ENCODE data around the gene ABCF2.

ABCF2 gene

DNA sequence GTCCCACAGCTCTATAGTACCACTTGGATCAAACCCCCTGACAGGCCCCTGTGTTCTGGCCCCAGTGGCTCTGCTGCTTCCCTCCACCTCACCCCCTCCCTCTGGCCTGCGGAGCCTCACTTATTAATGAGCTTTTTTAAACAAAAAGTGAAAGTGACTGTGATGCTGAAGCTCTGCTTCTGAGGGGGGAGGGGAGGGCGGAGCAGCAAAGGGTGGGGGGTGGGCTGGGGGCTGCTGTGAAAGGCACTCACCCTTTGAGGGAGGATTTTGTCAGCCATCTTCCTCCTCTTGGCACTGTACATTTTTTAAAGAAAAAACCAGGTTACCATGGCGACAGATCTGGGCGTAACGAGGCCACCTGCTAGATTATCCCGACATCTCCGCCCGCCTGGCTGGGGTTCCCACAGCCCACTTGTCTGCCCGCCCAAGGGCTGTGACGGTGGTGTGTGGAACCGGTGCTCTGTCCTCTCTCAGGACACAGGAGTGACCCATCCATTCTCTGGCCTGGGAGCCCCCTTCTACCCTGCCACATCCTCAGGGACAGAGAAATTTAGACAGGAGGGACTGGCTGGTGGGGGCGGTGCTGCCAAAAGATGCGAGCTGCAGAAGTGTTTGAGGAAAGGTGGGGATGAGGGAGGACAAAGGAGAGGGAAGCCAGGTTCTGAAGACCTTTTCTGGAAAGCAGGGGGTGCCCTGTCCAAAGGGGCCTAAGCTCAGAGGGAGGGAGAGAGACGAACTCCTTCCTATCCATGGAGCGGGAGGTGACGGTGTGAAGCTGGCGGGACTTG lies 16.6 kb upstream of the ABCF2 start:
- Mint-ChIP-seq H3K27ac (peak overlapping the region; percentile 58 to 91), H3K4me3 (peak overlapping the region; percentile 75 to 78), H3K36me3 (ENCODE audit: insufficient read depth) (peaks cover 17% of the 10 kb centered on the region), H3K4me1 (ENCODE audit: low read depth in 2 of 2) (peaks cover 21 to 34% of the 10 kb centered on the region in 2 donors), H3K27me3 (peaks cover 28 to 29% of the 10 kb centered on the region in 2 donors), H3K9me3 (no peaks in the 10 kb centered on the region)
- ATAC-seq (replicated peaks), result peak; percentile 57
- DNase-seq, result peak; percentile 48 to 55 (median 52)

DNA sequence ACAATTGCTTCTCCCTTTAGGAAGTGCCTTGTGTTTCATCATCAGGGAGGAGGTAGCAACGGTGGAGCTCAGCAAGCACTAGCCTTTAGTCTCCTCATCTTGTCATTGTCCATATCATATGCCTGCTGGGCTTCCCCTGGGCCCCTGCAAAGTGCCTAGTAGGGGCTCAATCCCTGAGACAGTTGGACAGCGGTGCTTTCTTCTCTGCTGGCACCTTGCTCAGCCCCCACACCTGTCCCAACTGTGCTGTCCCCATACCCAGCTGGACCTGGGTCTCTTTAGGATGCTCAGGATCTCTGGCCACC lies 16.0 kb upstream of the ABCF2 start:
- no peak for DNase-seq
- Mint-ChIP-seq H3K36me3 (ENCODE audit: insufficient read depth) (peaks cover 21% of the 10 kb centered on the region), H3K9me3 (no peaks in the 10 kb centered on the region), H3K27ac (peak overlapping the region; percentile 58 to 91), H3K27me3 (peaks cover 22 to 23% of the 10 kb centered on the region in 2 donors), H3K4me3 (peak overlapping the region; percentile 75 to 78), H3K4me1 (ENCODE audit: low read depth in 2 of 2) (peaks cover 17 to 31% of the 10 kb centered on the region in 2 donors)
- ATAC-seq (replicated peaks), result no peak

DNA sequence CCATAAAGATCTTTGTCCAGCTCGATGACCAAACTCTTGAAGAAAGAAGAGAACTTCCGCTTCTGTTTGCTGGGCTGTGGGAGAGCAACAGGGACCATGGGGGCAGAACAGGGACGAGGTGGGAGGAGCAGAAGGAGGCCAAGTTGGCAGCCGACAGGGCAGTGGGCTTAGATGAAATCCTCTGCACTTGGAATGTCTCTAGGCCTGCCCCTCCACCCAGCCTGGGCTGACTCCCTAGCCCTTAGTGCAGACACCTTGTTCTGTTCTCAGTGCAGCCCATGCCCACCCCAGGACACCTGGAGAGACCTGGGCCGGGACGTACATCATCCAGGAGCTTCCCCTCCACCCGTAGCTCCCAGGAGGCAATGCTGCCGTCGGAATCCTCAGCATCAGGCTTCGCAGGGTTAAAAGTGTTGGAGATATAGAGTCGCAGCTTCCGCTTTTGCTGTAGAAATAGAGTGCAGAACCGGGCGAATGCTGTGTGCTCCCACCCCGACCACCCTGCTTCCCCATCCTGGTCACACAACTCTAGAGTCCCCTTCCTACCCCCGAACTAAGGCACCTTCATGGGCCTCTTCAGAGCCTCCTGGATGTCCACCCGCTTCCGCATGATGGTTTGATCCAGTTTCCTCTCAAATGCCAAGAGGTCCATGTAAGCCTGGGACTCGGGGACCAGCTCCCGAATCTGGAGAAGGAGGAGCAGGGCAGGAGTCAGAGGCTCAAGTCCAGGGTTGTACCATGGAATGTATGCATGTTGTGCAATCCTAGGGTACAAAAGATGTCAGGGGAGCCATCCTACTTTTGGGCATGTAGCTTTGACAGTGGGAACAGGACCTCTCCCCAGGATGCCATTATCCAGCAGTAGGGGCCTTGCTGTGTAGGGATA lies 15.4 kb upstream of the ABCF2 start:
- Mint-ChIP-seq H3K27me3 (peaks cover 16 to 17% of the 10 kb centered on the region in 2 donors), H3K27ac (peak overlapping the region; percentile 58 to 91), H3K4me3 (no peak overlapping the region), H3K9me3 (no peaks in the 10 kb centered on the region), H3K4me1 (ENCODE audit: low read depth in 2 of 2) (peaks cover 12 to 27% of the 10 kb centered on the region in 2 donors), H3K36me3 (ENCODE audit: insufficient read depth) (peaks cover 23% of the 10 kb centered on the region)
- ATAC-seq (replicated peaks) (no peak), DNase-seq (no peak)

DNA sequence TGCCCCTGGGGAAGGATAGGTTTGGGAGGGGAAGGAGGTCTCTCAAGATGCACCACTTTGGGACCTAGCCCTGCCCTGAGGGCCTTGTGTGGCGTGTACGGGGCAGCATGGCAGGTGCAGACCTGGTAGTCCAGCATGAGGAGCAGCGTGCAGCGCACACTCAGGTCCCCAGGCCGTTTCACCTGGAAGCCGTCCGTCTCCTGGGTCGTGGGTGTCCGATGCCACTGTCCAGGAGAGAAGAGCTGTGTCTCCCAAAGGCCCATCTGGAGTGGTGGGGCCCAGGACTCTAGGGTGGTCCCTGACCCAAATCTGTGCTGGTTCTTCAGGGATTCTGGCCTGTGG lies 14.7 kb upstream of the ABCF2 start:
- Mint-ChIP-seq H3K36me3 (ENCODE audit: insufficient read depth) (peaks cover 23% of the 10 kb centered on the region), H3K27ac (no peak overlapping the region), H3K4me3 (peak overlapping the region in 1 of 2 donors; percentile 35), H3K27me3 (peaks cover 9 to 10% of the 10 kb centered on the region in 2 donors), H3K4me1 (ENCODE audit: low read depth in 2 of 2) (peaks cover 12 to 27% of the 10 kb centered on the region in 2 donors), H3K9me3 (no peaks in the 10 kb centered on the region)
- DNase-seq (no peak), ATAC-seq (replicated peaks) (no peak)

DNA sequence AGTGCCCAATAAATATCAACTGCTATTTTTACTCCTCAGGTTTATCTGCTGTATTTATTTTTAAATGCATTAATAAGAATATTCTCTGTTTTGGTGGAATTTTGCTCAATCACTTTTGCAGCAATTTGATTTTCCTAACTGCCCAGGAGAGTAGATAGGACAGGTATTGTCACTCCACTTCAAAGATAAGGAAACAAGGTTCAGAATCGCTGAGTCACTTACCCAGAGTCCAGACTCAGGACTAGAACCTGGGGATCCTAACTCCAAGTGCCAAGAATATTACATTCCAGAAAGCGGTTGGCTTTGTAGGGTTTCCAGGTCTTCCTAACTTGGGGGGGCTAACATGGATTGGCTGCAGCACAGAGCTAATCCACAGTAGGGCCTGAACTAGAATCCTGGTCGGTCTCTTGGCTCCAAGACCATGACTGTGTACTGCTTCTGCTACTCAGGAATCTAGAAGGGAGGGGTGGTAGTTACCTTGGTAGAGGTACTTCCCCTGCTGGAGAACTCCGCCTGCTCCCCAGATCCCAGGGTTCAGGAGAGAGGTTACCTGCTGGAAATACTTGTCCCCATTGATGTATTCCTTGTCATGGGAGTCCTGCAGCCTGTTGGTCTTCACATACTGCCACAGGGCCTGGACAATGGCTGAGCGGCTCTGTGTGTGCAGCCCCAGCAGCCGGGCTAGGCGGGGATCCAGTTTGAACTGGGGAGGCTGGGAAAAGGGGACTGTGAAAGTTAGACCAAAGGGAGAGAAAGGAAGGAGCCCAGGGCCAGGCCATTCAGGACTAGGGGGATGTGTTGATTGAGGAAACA lies 14.1 kb upstream of the ABCF2 start:
- peaks cover 12 to 26% of the 10 kb centered on the region in 2 donors for H3K4me1 Mint-ChIP-seq (ENCODE audit: low read depth in 2 of 2)
- peak overlapping the region in 1 of 2 donors; percentile 35 for H3K4me3 Mint-ChIP-seq
- H3K27ac Mint-ChIP-seq, result peak overlapping the region in 1 of 2 donors; percentile 62
- H3K9me3 Mint-ChIP-seq, result no peaks in the 10 kb centered on the region
- peaks cover 26% of the 10 kb centered on the region for H3K36me3 Mint-ChIP-seq (ENCODE audit: insufficient read depth)
- peaks cover 3 to 4% of the 10 kb centered on the region in 2 donors for H3K27me3 Mint-ChIP-seq
- ATAC-seq (replicated peaks) (no peak), DNase-seq (no peak)

DNA sequence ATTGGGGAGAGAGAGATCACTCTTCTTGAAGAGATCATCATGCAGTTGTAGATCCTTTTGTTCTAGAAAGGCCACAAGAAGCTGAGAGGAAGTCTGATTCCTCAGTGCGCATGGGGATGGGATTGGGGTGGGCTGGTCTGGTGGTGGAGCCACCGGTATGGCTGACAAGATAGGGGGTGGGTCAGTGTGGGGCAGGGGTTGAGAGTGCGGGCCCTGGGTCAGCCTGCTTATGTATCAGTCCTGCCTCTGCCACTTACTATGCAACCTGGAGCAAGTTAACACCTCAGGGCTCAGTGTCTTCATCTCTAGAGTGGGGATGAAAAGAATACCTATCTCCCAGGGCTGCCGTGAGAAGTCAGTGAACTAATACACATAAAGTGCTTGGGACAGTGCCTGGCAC lies 13.5 kb upstream of the ABCF2 start:
- Mint-ChIP-seq H3K4me1 (ENCODE audit: low read depth in 2 of 2) (peaks cover 12 to 23% of the 10 kb centered on the region in 2 donors), H3K9me3 (no peaks in the 10 kb centered on the region), H3K27me3 (no peaks in the 10 kb centered on the region), H3K36me3 (ENCODE audit: insufficient read depth) (peaks cover 25% of the 10 kb centered on the region), H3K4me3 (no peak overlapping the region), H3K27ac (peak overlapping the region in 1 of 2 donors; percentile 62)
- ATAC-seq (replicated peaks), result no peak
- no peak for DNase-seq

DNA sequence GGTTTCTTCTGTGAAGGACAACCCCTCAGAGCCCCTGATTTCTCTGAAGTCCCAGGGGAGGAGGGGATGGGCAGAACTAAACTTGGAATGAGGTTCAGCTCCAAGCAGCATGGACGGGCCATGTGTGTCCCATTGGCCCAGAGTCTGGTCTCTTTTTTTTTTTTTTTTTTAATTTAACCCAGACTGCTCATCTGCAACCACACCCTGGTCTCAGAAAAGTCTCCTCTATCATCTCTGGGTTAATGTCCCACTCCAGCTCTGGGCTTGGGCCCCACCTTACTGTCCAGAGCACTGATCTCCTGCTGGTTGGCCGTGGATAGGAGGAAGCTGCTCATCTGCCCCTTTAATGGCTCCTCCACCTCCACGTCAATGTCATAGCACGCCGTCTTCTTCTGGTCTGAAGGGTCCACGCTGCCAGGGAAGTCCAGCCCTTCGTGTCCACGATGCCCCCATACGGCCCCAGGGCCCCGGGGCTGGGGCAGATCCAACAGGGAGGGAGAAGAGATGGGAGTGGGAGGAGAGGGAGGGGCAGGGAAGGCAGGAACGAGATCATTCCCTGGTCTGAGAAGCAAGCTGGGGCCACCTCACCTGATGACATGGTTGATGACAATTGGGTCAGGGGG lies 12.9 kb upstream of the ABCF2 start:
- Mint-ChIP-seq H3K27ac (peak overlapping the region in 1 of 2 donors; percentile 62), H3K9me3 (no peaks in the 10 kb centered on the region), H3K27me3 (no peaks in the 10 kb centered on the region), H3K4me3 (no peak overlapping the region), H3K36me3 (ENCODE audit: insufficient read depth) (peaks cover 30% of the 10 kb centered on the region), H3K4me1 (ENCODE audit: low read depth in 2 of 2) (peaks cover 12 to 23% of the 10 kb centered on the region in 2 donors)
- DNase-seq (no peak), ATAC-seq (replicated peaks) (no peak)

DNA sequence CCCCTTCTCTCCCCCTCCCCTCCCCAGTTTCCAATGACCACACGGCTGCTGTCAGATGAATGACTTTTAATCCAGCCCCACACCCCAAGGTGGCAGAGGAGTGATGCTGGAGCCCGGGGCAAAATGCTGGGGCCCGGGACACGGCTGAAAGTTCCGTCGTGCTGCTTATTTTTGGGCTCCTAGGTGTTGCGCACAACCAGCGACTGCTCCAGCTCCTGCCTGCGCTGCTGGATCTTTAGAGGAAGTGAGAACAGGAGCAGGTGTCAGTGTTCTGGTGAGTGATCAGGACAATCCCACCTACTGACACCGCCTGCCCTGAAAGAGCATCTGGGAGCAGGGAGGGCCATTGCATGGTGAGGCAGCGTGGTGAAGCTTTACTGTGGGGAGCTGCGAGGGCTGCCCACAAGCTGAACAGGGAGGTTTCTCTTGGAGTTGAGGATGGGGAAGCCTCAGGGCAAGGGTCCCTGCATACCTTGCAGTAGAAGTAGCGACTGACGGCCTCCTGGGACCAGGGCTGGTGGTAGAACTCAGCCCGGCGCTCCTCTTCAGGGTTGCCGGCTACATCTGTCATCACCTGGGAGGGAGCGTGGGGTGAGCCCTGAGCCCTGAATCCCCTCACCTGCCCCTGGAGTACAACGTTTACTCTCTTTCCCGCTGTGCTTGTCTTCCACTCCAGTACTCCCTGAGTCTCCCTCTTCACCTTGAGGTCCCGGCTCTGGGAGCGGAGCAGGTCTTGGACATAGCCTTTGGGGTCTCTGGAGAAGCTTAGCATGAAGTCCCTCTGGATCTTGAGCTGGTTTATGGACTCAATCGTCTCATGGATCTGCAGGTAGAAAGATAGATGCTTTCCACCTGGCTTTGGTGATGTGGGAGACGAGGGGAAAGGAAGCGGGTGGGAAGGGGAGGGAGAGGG lies 12.2 kb upstream of the ABCF2 start:
- no peaks in the 10 kb centered on the region for H3K9me3 Mint-ChIP-seq
- H3K4me1 Mint-ChIP-seq (ENCODE audit: low read depth in 2 of 2), result peaks cover 12 to 21% of the 10 kb centered on the region in 2 donors
- DNase-seq (no peak), ATAC-seq (replicated peaks) (no peak)
- no peak overlapping the region for H3K4me3 Mint-ChIP-seq
- H3K27me3 Mint-ChIP-seq, result no peaks in the 10 kb centered on the region
- H3K27ac Mint-ChIP-seq, result no peak overlapping the region
- peaks cover 33% of the 10 kb centered on the region for H3K36me3 Mint-ChIP-seq (ENCODE audit: insufficient read depth)

DNA sequence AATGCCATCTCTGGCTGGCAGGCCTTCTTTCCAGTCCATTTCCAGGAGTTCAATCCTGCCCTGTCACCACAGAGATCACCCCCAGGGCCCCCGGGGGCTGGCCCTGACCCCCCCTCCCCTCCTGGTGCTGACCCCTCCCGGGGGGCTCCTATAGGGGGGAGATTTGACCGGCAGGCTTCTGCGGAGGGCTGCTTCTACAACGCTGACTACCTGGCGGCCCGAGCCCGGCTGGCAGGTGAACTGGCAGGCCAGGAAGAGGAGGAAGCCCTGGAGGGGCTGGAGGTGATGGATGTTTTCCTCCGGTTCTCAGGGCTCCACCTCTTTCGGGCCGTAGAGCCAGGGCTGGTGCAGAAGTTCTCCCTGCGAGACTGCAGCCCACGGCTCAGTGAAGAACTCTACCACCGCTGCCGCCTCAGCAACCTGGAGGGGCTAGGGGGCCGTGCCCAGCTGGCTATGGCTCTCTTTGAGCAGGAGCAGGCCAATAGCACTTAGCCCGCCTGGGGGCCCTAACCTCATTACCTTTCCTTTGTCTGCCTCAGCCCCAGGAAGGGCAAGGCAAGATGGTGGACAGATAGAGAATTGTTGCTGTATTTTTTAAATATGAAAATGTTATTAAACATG lies 11.3 kb upstream of the ABCF2 start:
- DNase-seq (no peak), ATAC-seq (replicated peaks) (no peak)
- peaks cover 33% of the 10 kb centered on the region for H3K36me3 Mint-ChIP-seq (ENCODE audit: insufficient read depth)
- no peaks in the 10 kb centered on the region for H3K27me3 Mint-ChIP-seq
- no peak overlapping the region for H3K4me3 Mint-ChIP-seq
- H3K4me1 Mint-ChIP-seq (ENCODE audit: low read depth in 2 of 2), result peaks cover 11 to 20% of the 10 kb centered on the region in 2 donors
- H3K9me3 Mint-ChIP-seq, result no peaks in the 10 kb centered on the region
- no peak overlapping the region for H3K27ac Mint-ChIP-seq

DNA sequence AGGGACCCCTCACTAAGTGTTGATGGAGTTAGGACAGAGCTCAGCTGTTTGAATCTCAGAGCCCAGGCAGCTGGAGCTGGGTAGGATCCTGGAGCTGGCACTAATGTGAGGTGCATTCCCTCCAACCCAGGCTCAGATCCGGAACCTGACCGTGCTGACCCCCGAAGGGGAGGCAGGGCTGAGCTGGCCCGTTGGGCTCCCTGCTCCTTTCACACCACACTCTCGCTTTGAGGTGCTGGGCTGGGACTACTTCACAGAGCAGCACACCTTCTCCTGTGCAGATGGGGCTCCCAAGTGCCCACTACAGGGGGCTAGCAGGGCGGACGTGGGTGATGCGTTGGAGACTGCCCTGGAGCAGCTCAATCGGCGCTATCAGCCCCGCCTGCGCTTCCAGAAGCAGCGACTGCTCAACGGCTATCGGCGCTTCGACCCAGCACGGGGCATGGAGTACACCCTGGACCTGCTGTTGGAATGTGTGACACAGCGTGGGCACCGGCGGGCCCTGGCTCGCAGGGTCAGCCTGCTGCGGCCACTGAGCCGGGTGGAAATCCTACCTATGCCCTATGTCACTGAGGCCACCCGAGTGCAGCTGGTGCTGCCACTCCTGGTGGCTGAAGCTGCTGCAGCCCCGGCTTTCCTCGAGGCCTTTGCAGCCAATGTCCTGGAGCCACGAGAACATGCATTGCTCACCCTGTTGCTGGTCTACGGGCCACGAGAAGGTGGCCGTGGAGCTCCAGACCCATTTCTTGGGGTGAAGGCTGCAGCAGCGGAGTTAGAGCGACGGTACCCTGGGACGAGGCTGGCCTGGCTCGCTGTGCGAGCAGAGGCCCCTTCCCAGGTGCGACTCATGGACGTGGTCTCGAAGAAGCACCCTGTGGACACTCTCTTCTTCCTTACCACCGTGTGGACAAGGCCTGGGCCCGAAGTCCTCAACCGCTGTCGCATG lies 10.5 kb upstream of the ABCF2 start:
- no peak overlapping the region for H3K4me3 Mint-ChIP-seq
- H3K9me3 Mint-ChIP-seq, result no peaks in the 10 kb centered on the region
- DNase-seq (no peak), ATAC-seq (replicated peaks) (no peak)
- H3K4me1 Mint-ChIP-seq (ENCODE audit: low read depth in 2 of 2), result peaks cover 12 to 20% of the 10 kb centered on the region in 2 donors
- peaks cover 37% of the 10 kb centered on the region for H3K36me3 Mint-ChIP-seq (ENCODE audit: insufficient read depth)
- no peaks in the 10 kb centered on the region for H3K27me3 Mint-ChIP-seq
- H3K27ac Mint-ChIP-seq, result no peak overlapping the region

GRCh38 chr7:151236406-151236805 lies 9.4 kb upstream of the ABCF2 start:
- peaks cover 20 to 28% of the 10 kb centered on the region in 2 donors for H3K4me1 Mint-ChIP-seq (ENCODE audit: low read depth in 2 of 2)
- ATAC-seq (replicated peaks) (no peak), DNase-seq (no peak)
- no peaks in the 10 kb centered on the region for H3K27me3 Mint-ChIP-seq
- H3K27ac Mint-ChIP-seq, result peak overlapping the region in 1 of 2 donors; percentile 65
- H3K36me3 Mint-ChIP-seq (ENCODE audit: insufficient read depth), result peaks cover 41% of the 10 kb centered on the region
- no peaks in the 10 kb centered on the region for H3K9me3 Mint-ChIP-seq
- no peak overlapping the region for H3K4me3 Mint-ChIP-seq

All from effector memory CD8-positive, alpha-beta T cell (primary cell).